ENCODE results near the gene PFKFB3.
"Not testable (repeated sequence)": the region's sequence is repeated elsewhere in the genome, so short reads cannot be mapped to it uniquely, and the experiment has no call there.

PFKFB3 gene

DNA sequence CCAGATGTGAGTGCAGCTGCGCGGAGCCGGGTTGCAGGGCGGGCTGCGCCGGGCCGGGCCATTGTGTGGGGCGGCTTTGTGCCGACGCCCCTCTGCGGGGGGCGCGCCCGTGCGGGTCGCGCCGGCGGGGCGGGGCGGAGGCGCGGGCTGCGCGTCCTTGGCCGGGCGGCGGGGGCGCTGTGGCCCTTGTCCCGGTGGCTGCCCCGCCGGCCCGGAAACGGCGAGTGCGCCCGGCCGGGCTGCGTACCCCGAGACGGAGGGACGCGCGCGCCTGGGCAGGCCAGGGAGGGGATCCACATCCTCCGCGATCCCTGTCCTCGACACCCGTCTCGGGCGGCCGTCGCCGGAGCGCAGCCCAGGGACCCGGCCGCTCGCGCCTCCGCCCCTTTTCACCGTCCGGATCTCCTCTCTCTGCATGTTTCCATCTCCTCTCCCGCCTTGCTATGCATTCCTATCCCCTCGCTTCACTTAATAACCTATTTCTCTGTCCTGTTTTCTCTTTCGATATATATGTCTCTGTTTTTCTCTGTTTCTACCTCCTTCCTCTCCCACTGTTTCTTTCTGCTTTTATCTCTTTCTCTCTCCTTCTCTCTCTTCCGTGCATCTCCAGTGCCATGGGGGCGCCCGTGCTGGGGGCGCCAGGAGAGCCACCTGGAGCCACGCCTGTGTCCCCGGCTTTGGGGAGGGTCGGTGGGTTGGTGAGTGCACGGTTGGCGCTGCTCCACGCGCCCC is 765 bp downstream of the PFKFB3 start:
- DNase-seq = peak; percentile 27 to 32

DNA sequence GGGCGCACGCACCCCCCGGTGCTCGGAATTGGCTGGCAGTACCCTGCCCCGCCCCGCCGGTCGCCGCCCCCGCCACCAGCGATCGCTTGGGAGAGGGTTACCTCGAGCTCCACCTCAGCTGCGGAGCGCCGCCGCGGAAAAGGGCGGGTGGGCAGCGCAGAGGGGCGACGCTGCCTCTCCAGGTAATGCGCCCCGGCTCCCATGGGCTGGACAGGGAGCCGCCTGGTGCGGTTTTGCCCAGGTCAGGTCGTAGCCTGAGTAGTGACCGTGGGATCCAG is 1.3 kb downstream of the PFKFB3 start:
- DNase-seq = peak; percentile 69

DNA sequence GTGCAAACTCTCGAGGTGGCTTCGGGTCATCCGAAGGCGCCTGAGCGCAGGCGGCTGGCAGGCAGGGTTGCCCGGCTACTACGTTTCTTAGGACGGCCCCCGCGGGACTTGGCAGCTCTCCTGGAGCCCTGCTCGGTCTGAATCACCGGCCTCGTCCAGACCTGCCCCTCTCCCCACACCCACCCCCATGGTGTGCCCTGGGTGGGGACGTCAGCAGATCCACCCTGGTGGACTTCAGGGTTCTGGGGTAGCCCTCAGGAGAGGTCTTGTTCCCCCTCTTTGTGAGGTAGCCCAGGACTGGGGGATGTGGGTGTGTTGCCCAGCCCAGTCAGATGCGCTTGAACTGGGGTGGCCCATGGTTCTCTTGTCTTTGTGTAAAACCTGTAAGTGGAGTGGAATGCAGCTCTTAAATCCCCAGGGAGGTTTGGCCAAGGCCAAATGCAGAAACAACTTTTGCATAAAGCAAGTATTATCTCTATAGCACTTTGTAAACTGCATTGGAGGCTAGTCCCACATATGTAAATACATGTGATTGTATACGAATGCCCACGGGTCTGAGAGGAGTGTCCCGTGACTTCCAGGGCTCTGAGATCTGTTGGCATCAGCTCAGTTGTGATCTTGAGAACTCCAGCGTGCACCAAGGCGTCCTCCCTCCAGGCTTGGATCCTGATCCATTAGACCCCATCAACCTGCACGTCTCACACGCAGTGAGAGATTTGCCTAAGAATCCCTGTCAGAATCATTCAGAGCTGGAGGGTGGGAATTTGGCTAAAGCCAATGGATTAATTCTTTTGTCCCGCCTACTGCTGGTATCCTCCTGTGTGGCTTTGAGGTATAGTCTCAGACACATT is 1.8 kb downstream of the PFKFB3 start:
- no peak for DNase-seq

DNA sequence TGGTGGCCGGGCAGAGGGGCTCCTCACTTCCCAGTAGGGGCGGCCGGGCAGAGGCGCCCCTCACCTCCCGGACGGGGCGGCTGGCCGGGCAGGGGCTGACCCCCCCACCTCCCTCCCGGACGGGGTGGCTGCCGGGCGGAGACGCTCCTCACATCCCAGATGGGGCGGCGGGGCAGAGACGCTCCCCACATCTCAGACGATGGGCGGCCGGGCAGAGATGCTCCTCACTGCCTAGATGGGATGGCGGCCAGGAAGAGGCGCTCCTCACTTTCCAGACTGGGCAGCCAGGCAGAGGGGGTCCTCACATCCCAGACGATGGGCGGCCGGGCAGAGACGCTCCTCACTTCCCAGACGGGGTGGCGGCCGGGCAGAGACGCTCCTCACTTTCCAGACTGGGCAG is 3.8 kb downstream of the PFKFB3 start:
- DNase-seq = not testable (repeated sequence)

DNA sequence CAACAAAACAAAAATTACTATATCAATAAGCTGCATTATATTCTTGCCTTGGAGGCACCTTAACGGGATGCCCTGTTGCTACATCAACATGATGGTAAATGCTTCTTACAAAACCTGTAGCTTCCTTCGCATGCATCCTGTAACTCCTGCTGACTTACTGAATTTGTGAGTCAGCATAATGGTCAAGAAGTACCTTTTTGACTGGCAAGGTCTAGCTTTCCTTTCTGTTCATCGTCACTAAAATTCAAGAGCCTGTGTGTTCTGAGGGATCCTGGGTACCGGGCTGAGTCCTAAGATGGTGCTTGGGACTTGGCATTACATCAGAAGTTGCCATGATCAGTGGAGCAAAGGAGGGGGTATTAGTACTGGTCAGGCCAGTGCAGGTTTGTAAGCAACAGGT is 4.9 kb downstream of the PFKFB3 start:
- DNase-seq = no peak

DNA sequence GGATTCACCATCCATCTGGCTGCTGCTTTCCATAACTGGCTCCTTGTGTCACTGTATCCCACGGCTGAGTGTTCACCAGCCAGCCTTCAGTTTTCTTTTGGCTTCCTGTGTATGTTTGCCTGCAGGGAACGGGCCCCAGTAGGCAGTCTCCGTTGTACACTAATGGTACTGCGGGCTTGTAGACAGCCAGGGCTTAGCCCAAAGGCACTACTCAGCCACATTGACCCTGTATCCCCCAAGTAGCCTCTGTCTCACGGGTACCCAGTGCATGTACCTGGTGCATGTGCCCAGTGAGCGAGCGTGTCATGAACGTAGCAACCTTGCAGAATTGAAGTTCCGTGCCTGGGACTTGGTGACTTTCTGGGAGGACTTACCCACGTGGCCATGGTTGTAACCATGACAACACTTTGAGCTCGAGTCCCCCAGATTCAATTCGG is 6.1 kb downstream of the PFKFB3 start:
- no peak for DNase-seq

DNA sequence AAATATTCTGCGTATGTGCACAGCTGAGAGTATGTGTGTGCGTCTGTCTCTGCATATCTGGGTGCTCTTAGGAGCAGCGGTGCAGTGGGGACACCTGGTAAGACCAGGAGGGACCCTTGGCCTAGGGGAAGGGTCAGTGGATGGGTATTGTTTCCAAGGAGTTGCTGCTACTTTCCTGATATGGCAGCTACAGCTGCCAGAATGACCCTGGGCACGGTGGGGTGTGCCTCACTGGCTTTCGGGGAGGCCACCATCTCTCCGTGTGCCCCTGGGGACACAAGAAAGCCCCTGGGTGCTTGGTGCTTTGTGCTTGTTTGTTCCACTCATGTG is 8.6 kb downstream of the PFKFB3 start:
- DNase-seq = no peak

DNA sequence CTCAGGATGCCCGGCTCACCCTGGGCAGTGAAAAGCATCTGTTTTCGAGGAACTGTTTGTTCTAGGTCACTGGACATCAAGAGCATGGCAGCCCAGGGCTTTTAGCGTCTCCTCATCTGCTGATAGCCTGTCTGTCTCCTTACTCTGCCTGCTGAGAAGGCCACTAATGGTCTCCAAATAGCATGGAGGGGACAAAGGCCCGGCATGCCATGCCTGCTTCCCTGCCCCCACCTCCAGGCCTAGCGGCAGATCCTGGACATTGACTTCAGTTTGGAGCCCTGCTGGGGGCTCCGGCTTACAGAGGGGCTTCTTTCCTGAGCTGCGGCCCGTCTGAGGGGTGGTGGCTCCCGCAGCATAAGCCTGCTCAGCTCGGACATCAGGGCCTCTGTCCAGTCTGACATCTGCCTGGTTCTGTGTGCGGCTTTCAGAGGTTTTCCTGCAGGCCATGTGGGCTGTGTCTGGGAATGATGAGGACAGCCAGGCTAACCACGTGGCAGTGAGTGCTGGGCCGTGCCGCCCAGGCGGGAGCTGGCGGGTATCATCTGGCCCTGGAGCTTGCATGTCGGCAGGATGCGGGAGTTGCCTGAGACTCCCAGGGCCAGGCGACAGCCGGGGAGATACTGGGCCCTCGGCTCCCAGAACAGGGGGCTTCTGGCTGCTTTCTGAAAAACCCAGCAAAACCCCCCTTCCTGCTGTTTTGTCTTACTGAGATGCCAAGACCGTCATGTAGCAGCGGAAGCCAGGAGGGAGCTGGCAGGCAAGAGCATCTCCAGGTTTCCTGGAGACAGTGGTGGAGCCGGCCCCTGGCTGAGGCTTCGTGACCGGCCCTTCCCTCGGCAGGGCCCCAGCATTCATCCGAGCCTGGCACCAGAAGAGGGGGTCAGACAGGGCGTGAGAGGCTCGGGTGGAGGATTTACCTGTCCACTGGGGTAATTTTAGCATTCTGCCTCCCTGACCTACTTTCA is 9.2 kb downstream of the PFKFB3 start:
- no peak for DNase-seq

DNA sequence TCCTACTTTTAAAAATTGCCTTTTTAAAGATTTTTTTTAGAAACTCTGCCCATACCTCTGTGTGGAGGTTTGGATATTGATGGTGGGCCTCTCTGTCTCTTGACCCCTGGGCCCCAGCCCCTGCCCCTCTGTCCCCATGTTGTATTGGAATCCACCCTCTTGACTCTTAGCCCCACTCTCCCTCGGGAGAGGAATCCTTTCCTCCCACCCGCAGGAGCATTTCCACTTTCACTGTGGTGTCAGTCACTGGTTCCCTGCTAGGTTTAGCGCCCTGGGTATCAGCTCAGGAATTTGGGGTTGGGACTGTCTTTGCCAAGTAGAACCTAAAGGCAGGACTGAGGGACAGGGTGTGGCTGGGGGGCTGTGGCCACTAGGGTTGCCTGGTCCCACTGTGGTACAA is 10.1 kb downstream of the PFKFB3 start:
- no peak for DNase-seq

DNA sequence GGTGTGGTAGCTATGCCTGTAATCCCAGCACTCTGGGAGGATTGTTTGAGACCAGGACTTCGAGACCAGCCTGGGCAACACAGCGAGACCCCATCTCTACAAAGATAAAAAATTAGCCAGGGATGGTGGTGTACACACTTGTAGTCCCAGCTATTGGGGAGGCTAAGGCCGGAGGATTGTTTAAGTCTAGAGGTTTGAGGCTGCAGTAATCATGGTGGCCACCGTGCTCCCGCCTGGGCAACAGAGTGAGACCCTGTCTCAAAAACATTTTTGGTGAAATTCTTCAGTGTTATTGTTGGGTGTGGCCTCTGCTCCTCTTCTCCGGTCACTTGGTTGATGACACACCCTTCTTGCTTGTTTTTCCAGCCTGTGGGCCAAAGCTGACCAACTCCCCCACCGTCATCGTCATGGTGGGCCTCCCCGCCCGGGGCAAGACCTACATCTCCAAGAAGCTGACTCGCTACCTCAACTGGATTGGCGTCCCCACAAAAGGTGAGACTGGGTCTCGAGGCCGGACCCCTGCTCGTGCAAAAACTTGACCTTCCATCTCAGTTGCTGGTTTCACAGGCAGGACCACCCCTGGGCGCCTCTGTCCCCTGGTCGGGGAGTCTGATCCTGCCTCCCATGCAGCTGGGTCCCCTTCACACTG is 10.6 kb downstream of the PFKFB3 start:
- no peak for DNase-seq

DNA sequence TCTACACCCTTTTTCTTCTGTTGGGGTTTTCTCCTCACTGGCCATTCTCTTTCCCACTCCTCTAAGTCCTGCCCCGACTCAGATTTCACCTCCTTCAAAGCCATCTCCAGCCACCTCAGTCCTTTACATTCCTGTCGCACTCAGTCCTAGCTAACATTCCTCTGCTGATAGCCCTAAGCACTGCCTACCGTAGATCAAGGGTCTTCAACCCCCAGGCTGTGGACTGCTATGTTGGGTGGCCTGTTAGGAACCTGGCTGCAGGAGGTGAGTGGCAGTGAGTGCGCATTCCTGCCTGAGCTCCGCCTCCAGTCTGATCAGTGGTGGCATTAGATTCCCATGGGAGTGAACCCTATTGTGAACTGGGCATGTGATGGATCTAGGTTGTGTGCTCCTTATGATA is 11.2 kb downstream of the PFKFB3 start:
- DNase-seq = no peak

DNA sequence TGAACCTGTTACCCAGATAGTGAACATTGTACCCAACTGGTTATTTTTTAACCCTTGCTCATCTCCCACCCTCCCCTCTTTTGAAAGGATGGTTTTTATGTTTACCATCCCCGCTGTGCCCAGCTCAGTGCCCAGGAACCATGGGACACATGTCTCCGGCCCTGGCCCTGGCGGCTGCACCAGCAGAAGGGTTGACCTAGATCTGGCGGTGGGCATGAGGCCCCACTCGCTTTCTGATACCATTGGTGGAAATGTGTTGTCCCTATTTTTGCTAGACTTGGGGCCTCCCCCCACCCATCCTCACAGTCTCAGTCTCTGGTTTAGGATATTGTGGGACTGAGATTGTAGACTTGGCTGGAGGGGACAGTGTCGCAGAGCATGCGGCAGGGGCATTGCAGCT is 11.9 kb downstream of the PFKFB3 start:
- no peak for DNase-seq

DNA sequence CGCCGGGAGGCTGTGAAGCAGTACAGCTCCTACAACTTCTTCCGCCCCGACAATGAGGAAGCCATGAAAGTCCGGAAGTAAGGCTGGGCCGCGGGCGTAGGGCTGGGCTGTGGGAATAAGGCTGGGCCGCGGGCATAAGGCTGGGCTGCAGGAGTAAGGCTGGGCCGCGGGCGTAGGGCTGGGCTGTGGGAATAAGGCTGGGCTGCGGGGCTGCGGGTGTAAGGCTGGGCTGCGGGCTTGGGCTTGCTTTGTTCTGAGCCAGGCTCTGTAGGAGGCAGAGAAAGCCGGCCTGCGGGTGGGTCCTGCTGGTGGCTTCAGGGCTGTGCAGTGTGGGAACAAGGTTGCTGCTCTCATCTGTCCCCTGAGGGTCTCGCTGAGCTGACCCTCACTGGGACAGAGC is 12.5 kb downstream of the PFKFB3 start:
- DNase-seq = no peak

DNA sequence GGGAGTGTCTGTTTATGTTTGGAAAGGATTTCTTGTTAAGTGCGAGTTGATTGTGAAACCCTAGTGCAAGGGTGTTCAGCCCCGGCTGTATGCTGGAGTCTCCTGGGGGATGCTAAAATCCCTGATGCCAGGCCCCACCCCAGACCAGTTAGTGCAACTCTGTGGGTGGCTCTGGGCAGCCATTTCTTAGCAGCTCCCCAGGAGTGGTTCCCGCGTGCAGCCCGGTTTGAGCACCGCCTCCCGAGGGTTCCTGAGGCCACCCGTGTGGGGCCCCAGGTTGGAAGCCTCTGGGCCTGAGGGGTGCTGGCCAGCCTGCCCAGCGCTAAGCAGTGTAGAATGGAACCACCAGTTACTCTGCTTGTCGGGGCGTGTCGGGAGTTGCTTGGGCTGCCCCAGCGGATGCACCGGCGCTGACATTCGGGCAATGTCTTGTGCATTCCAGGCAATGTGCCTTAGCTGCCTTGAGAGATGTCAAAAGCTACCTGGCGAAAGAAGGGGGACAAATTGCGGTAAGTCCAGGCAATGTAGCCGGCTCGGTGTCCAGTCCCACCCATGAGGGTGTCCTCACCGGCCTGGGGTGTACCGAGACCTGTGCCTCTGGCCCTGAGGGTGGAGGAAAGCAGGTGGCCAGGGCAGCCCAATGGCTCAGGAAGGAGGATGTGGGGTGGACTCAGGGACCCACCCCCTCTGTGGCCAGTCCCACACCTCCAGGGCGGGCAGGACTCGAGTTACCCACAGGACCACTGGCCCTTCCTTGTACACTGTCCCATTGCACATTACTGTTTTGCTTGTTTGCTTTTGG is 13.2 kb downstream of the PFKFB3 start:
- no peak for DNase-seq

DNA sequence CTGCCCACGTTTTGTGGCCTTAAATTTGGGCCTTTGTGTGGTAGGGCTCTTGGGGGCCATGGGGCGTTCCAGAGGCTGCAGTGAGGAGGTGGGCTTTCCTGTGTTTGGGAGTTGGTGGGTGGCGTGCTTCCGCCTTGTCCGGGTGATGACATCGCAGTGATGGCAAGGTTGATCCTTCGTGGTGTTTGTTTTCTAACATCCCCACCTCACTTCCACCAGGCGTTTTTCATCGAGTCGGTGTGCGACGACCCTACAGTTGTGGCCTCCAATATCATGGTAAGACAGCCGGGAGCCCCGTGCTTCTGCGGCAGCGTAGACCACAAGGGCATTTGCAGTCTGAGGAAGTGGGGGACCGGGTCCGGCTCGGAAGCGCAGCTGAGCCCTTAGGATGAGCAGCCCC is 14.2 kb downstream of the PFKFB3 start:
- DNase-seq = no peak

DNA sequence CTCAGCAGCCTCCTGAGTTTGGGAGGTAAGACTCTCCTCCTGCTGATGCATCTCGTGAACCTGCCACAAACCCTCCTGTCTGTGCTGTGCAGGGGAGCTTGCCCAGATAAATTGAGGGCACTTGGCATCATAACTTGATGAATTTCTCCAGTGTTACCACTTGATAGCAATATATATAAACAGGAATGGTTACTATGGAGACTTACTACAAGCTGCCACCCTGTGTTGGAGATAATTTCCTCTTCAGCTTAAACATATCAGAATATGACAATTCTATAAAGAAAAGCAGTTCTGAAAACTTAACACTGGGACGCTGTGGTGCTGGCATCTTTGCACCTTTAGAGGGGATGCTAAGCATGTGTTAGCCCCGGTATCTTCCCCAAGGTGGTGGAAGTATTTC is 14.9 kb downstream of the PFKFB3 start:
- DNase-seq = no peak

DNA sequence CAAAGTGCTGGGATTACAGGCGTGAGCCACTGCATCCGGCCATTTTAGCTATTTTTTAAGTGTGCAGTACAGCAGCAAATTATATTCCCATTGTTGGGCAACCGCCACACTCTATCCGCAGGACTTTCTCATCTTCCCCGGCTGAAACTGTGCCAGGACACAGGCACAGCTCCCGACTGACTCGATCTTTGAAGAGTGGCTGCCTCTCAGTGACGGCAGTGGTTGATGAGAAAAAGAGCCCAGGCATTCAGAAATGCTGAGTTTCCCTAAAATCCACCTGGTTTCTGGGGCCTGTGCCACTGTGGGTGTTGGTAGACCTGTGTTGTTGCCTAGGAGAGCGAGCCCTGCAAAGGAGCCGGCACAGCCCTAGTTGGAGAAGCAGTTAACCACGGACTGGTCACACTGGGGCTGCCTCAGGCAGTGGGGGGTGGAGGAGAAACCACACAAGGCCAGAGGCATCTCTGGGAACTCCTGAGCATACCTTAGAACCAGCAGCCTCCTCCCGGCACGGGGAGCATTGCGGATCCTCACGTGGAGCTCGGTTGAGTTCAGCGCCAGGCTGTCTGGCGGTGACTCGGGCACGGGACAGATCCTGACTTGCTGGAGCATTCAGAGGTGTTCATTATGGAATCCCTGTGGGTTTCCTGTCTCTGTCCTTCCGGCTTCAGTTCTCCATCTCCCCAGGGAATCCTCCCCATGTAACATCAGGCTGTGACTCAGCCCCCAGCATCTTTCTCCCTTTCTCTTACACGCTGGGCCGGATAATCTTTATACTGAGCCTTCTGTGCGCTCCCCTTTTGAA is 16.2 kb downstream of the PFKFB3 start:
- DNase-seq = no peak

DNA sequence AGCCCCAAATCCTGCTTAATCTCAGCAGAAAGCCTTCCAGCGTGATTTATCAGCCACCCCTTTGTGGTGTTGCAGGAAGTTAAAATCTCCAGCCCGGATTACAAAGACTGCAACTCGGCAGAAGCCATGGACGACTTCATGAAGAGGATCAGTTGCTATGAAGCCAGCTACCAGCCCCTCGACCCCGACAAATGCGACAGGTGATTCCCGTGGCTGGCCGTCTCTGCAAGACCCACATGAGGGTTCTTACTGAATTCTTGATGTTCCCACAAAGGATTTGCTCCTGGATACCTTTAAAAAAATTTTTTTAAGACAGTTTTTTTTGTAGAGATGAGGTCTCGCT is 16.7 kb downstream of the PFKFB3 start:
- no peak for DNase-seq

DNA sequence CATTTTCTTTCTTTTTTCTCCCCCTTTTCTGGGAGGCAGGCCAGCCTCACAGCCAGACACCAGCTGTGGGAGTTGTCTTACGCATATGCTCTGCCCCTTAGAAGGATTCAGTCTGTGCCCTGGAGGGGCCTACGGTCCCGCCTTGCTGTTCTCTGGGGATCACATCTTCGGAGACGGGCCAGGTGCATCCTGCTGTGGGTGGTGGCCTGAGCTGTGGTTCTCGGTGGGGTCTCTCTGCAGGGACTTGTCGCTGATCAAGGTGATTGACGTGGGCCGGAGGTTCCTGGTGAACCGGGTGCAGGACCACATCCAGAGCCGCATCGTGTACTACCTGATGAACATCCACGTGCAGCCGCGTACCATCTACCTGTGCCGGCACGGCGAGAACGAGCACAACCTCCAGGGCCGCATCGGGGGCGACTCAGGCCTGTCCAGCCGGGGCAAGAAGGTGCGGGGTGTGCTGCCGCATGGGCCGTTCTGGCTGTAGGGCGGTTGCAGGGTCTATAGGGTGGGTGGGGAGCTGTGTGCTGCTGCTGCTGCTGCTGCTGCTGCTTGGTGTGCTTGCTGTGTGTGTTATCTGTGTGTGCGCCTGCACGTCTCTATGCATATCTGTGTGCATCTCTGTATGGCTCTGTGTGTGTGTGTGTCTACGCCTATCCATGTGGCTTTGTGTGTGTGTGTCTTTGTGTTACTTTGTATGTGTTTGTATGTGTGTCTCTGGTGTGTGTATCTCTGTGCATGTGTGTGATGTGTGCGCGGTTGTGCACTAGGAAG is 17.9 kb downstream of the PFKFB3 start:
- no peak for DNase-seq

DNA sequence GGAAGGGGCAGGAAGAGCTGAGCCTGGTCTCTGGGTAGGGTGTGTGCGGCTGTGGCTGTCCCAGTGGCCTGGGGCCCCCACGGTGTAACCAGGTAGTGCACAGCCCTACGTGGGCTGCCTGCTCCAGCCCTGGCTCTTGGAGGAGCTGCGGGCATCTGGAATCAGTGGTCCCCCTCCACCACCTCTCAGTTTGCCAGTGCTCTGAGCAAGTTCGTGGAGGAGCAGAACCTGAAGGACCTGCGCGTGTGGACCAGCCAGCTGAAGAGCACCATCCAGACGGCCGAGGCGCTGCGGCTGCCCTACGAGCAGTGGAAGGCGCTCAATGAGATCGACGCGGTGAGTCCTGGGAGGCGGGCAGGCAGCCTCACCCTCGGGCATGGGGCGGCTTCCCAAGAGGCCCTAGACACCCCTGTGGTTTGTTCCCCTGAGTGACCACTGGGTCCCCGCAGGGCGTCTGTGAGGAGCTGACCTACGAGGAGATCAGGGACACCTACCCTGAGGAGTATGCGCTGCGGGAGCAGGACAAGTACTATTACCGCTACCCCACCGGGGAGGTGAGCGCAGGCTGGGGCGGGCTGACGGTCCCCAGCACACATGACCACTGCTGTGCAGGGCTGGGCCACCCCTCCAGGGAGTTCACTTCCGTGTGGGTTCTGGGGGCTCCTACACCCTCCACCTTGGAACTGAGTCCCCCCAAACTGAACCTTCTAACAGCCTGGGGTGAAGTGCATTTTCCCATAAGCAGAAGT is 18.6 kb downstream of the PFKFB3 start:
- no peak for DNase-seq

Measured in activated CD4-positive, alpha-beta T cell treated with anti-CD3 and anti-CD28 coated beads, Interleukin-2, amount 50 U/mL, for 4 hours (primary cell).